GM19452 (cell line): ENCODE results near the gene SYT1.
"Not testable (repeated sequence)": the region's sequence is repeated elsewhere in the genome, so short reads cannot be mapped to it uniquely, and the experiment has no call there.

Experiments used
- ATAC-seq: cut with Tn5 transposase; IDR thresholded peaks from one replicate; pipeline ENCODE4 v1.9.1; 2021; ENCODE audit not compliant: unreplicated experiment

The SYT1 gene

GRCh38 chr12:79424109-79424721 is 559.6 kb downstream of the SYT1 start:
- no peak for ATAC-seq

GRCh38 chr12:79426121-79426520 is 561.5 kb downstream of the SYT1 start:
- no peak for ATAC-seq

DNA sequence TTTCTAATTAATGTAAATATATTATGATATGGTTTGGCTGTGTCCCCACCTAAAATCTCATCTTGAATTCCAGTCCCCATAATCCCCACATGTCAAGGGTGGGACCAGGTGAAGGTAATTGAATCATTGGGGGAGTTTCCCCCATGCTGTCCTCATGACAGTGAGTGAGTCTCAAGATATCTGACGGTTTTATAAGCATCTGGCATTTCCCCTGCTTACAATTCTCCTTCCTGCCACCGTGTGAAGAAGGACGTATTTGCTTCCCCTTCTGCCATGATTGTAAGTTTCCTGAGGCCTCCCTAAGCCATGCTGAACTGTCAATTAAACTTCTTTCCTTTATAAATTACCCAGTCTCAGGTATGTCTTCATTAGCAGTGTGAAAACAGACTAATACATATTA is 562.2 kb downstream of the SYT1 start:
- ATAC-seq, result not testable (repeated sequence)

DNA sequence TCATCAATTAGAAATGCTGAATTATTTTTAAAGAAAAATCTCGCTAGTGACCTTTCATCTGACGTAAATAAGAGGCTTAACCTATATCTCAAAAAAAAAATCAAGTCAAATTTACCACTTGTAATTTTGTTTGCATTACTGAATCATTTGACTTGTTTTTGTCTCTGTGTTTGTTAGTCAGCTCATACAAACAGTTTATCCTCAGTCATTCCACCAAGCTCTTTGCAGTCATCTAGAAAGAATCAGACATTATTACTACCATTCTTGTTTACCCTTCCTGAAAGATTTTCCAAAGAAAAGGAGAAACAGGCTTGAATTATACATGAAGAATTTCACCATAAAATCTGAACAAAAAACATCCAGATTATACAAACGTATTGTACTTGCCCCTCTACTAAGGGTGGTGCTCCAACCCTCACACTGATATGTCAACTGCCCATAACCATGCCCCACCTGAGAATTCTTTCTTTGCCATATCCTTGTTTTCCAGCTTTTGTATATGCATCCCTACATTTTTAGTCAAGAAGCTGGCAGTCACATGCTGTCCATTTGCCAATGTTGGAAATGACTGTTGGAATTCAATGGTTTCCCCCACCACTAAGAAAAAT is 569.0 kb downstream of the SYT1 start:
- ATAC-seq, result no peak

- no peak for ATAC-seq
Observed at GRCh38 chr12:79434561-79434960, 570.0 kb downstream of the SYT1 start.

- no peak for ATAC-seq
Observed at GRCh38 chr12:79435742-79436141, 571.2 kb downstream of the SYT1 start.

DNA sequence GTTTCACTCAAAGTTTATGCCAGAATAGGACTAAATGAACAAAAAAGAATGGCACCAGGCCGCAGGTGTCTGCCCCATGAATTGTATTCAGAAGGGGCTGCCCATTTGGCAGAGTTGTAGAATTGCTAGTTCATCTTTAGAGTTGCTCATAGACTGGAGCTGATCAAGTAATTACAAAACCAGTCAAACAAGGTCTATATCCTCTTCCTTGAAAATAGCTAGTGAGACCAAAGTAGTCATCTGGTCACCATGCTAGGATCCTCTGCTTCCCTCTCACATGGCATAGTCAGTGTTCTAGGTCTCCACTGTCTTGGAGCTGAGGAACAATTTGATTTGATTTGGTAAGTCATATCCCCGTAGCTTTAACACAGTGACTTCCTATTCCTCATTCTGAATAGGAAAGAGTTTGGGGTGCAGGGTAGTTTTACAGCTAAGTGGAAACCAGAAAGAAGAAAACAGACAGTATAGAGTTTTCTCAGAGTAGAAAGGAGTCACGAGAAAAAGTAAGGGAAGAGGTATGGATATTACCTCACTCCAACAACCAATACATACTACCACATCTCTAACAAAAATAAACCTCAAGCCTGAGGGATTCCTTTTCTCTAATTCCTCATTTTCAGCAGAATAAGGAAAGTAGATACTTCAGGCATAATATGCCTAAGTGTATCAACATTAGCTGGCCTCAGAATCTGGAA is 574.1 kb downstream of the SYT1 start:
- ATAC-seq, result no peak

GRCh38 chr12:79439175-79439825 is 574.7 kb downstream of the SYT1 start:
- ATAC-seq, result no peak

- ATAC-seq, result no peak
Observed at GRCh38 chr12:79441534-79441933, 577.0 kb downstream of the SYT1 start.

DNA sequence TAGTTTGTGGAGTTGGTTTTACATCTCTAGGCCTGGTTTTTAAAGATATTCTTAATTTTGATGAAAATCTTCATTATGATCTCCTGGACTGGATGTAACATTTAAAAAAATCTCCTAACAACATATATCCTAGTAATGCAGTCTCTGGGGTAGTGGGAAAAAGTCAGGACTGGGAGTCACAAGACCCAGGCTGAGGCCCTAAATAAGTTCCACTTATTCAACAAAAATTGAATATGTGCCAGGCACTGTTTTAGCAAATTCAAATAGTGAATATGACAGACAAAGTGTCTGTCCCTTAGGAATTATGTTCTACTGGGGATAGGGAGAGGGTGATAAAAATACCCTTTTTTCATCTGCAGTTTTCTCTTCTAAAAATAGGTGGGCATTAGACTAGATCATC is 577.8 kb downstream of the SYT1 start:
- ATAC-seq, result no peak

DNA sequence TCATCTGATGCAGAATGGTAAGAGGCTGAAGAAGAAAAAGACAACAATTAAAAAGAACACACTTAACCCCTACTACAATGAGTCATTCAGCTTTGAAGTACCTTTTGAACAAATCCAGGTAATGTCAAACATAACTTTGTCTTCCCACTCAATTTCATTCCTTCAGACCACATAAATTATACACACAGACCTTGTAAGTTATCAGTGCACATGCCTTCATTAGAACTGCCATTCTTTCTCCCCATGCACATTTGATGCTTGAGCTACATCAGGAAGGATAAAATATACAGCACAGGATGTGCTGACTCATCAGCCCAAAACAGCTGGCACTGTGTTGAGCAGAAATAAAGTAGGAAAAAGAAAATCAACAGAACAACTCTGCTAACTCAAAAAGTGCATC is 579.5 kb downstream of the SYT1 start:
- ATAC-seq, result no peak

DNA sequence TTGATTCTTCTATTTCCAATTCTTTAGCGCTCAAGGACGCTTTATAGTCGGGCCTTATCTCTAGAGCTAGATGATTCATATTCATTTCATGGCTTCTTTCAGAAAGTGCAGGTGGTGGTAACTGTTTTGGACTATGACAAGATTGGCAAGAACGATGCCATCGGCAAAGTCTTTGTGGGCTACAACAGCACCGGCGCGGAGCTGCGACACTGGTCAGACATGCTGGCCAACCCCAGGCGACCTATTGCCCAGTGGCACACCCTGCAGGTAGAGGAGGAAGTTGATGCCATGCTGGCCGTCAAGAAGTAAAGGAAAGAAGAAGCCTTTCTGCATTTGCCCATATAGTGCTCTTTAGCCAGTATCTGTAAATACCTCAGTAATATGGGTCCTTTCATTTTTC is 584.2 kb downstream of the SYT1 start:
- no peak for ATAC-seq

GRCh38 chr12:79451365-79451764 is 586.8 kb downstream of the SYT1 start:
- ATAC-seq, result no peak

- no peak for ATAC-seq
Observed at GRCh38 chr12:79451978-79452377, 587.4 kb downstream of the SYT1 start.

- no peak for ATAC-seq
Observed at GRCh38 chr12:79452906-79453305, 588.3 kb downstream of the SYT1 start.

DNA sequence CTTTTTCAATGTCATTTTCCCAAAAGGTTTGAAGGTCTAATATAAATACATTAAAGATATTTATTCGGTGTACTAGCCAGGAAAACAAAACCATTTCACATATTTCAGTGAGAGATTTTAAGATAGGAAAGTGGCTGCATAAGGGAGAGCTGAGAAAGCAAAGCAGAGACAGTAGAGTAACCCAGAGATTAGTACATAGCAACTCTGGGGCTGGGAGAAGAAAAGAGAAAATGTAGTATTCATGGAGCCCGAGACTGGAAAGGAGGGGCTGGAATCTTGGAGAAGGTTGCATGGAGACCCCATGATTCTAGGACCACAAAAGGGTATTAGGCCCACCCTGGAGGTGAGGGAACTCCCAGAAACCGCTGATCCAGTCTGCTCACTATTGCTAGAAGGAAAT is 589.2 kb downstream of the SYT1 start:
- no peak for ATAC-seq

- no peak for ATAC-seq
Observed at GRCh38 chr12:79454338-79454843, 589.8 kb downstream of the SYT1 start.

- no peak for ATAC-seq
Observed at GRCh38 chr12:79455286-79455685, 590.7 kb downstream of the SYT1 start.

DNA sequence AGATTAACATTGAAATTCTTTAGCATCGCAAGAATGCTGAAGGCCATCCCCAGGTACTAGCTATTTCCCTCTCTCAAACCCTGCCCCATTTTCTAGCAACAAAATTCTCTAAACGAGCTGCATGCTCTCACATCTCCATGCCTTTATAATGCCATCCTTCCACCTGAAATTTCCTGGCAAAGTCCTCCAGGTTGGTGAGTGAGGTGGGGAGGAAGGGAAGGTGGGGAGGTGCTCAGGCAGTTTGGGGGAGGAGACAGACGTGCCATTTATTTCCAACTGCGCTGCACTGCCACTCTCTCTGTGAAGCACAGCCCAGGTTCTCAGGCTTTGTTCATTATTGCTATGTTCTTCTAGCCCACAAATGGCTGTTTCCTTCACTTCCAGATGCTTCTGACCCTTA is 617.7 kb downstream of the SYT1 start:
- ATAC-seq, result no peak

DNA sequence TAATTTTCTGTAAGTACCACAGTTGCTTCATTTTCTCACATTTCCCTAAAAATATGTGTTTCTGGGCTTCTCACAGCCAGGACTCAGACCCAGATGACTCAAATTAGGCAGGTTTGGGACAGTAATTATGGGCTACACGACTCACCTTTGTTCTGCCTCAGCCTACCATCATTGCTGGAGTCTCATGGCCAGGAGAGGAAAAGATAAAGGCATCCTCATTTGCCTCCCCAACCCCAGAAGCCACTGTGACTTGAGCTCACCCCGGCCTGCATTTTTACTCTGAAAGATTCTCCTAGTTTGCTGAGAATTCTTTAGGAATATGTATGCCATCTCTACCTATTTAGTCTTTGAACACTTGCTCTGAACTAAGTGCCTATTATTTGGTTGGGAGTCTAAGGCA is 618.3 kb downstream of the SYT1 start:
- no peak for ATAC-seq

DNA sequence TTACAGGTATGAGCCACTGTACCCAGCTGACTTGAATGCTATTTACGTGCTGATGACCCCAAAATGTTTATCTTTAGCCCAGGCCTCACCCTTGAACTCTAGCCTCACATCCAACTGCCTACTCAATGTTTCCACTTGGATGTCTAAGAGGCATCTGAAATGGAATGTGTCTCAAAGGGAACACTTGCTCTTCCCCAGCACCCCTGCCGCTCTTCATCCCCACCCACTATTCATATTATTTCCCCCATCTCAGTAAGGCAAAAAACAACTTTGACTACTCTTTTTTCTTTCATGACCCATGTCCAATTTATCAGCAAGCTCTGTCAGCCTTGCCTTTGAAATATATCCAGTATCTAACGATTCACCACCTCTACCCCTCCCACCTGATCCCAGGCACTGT is 621.6 kb downstream of the SYT1 start:
- no peak for ATAC-seq
